Neural progenitor cell (in vitro differentiated cells): ENCODE results near the gene GABRB2. TPM values are rescaled to one million over a fixed set of nuclear protein-coding genes. Genes with fewer than 3 reads are reported as not detected.
"Not testable (repeated sequence)": the region's sequence is repeated elsewhere in the genome, so short reads cannot be mapped to it uniquely, and the experiment has no call there.

ENCODE experiments used
- DNase-seq: peaks from one replicate; pipeline ENCODE4 v3.0.0-alpha.2; 2016; ENCODE audit warnings: low spot score
- H2AFZ ChIP-seq: fragments of 200-600 bp; sonication (generic); replicated peaks from 2 replicates; pipeline ENCODE4 v1.6.1; 2016; ENCODE audit warnings: antibody characterized with exemption
- H3F3A ChIP-seq: fragments of 200-600 bp; sonication (generic); 2 replicates; pipeline ENCODE4 v1.6.1; 2016; ENCODE audit warnings: antibody characterized with exemption, low read depth
- H3K27ac ChIP-seq: fragments of 200-600 bp; sonication (generic); 2 replicates; pipeline ENCODE4 v1.5.1; 2016; ENCODE audit warnings: mild to moderate bottlenecking
- H3K27me3 ChIP-seq: fragments of 200-600 bp; sonication (generic); 2 replicates; pipeline ENCODE4 v1.6.1; 2016; ENCODE audit warnings: mild to moderate bottlenecking, moderate library complexity
- H3K36me3 ChIP-seq: fragments of 200-600 bp; sonication (generic); 2 replicates; pipeline ENCODE4 v1.5.1; 2016
- H3K4me1 ChIP-seq: fragments of 200-600 bp; sonication (generic); 2 replicates; pipeline ENCODE4 v1.6.1; 2016; ENCODE audit warnings: mixed run types
- H3K4me2 ChIP-seq: fragments of 200-600 bp; sonication (generic); 2 replicates; pipeline ENCODE4 v1.6.1; 2016
- H3K4me3 ChIP-seq: fragments of 200-600 bp; sonication (generic); 2 replicates; pipeline ENCODE4 v1.5.1; 2016
- H3K79me2 ChIP-seq: fragments of 200-600 bp; sonication (generic); 2 replicates; pipeline ENCODE4 v1.6.1; 2016; ENCODE audit warnings: low read depth
- H3K9ac ChIP-seq: fragments of 200-600 bp; sonication (generic); 2 replicates; pipeline ENCODE4 v1.6.1; 2016
- H3K9me3 ChIP-seq: fragments of 200-600 bp; sonication (generic); 2 replicates; pipeline ENCODE4 v1.5.1; 2016; ENCODE audit warnings: low read depth
- H4K20me1 ChIP-seq: fragments of 200-600 bp; sonication (generic); 2 replicates; pipeline ENCODE4 v1.6.1; 2016; ENCODE audit warnings: low read depth
- H3K27ac Mint-ChIP-seq: 3 replicates; pipeline ENCODE4 v1.8.0; 2021; ENCODE audit warnings: mixed read lengths
- H3K27me3 Mint-ChIP-seq: 2 replicates; pipeline ENCODE4 v1.8.0; 2022; ENCODE audit warnings: low read depth, mild to moderate bottlenecking, inconsistent platforms, moderate library complexity, mixed read lengths; ENCODE audit not compliant: insufficient read depth
- H3K36me3 Mint-ChIP-seq: 3 replicates; pipeline ENCODE4 v1.8.0; 2021; ENCODE audit warnings: mixed read lengths
- H3K4me1 Mint-ChIP-seq: 3 replicates; pipeline ENCODE4 v1.8.0; 2021; ENCODE audit warnings: mixed read lengths
- H3K4me3 Mint-ChIP-seq: 3 replicates; pipeline ENCODE4 v1.8.0; 2021; ENCODE audit warnings: mild to moderate bottlenecking, moderate library complexity, mixed read lengths
- H3K9me3 Mint-ChIP-seq: 3 replicates; pipeline ENCODE4 v1.8.0; 2020; ENCODE audit warnings: mixed read lengths
- EZH2 ChIP-seq: fragments of 200-600 bp; sonication (generic); IDR thresholded peaks from 2 replicates; pipeline ENCODE4 v1.6.1; 2017; ENCODE audit warnings: antibody characterized with exemption, mild to moderate bottlenecking, moderate library complexity
- EZH2phosphoT487 ChIP-seq: fragments of 200-600 bp; sonication (generic); IDR thresholded peaks from 2 replicates; pipeline ENCODE4 v1.6.1; 2017; ENCODE audit warnings: antibody characterized with exemption
- total RNA-seq: library from RNA; depleted of rRNA; stranded (reverse); fragments of >200 nt; gene quantifications from 2 replicates; pipeline ENCODE4 v1.2.3, GENCODE V29; 2015; ENCODE audit warnings: low replicate concordance
- TF ChIP-seq, protein P1 (sequence below): fragments of 200-600 bp; sonication (generic); IDR thresholded peaks from 2 replicates; pipeline ENCODE4 v1.5.1; 2017; ENCODE audit warnings: antibody characterized with exemption, mild to moderate bottlenecking

The GABRB2 gene
- total RNA-seq, 1 donor from 2014 or later, result 0.58 TPM

DNA sequence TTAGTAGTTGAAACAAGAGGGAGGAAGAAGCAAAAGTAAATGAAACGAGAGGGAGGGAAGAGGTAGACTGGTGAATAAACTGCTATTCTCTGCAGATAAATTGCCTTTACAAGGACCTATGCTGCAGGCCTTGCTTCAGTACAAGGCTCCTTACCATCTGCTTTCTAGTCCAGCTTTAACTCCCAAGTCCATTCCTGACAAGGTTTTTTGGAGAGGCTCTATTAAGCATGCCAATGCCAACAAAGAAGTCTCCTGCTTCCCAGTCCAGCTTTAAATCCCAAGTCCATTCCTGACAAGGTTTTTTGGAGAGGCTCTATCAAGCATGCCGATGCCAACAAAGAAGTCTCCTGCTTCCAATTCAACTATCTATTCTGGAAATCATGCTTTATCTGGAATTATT is 244.9 kb downstream of the GABRB2 start:
- no peak overlapping the region for H3K27ac ChIP-seq

DNA sequence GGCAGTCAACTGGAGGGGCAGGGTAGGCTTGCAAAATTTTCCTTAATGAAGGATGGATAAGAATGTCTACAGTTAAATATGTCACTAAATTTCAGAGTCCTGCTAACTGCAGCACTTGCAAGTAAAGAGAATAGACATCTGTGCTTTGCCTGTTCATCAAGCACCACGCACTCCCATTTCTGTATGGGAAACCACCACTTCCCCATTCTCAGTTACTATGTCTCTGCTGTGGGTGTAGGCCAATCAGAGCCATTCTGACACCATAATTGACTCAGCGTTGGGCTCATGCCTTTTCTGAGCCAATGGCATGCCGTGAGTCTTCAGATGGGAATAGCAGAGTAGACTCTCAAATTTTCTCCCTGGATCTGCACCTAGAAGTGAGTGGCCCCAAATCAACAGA is 247.5 kb downstream of the GABRB2 start:
- H3K27ac ChIP-seq, result no peak overlapping the region
- H3K36me3 ChIP-seq, result no peaks in the 10 kb centered on the region
- H3F3A ChIP-seq, result no peaks in the 10 kb centered on the region
- H3K27me3 Mint-ChIP-seq, result peaks cover 2% of the 10 kb centered on the region
- TF ChIP-seq EZH2phosphoT487 (no peak), EZH2 (no peak)
- TF ChIP-seq, protein P1, sequence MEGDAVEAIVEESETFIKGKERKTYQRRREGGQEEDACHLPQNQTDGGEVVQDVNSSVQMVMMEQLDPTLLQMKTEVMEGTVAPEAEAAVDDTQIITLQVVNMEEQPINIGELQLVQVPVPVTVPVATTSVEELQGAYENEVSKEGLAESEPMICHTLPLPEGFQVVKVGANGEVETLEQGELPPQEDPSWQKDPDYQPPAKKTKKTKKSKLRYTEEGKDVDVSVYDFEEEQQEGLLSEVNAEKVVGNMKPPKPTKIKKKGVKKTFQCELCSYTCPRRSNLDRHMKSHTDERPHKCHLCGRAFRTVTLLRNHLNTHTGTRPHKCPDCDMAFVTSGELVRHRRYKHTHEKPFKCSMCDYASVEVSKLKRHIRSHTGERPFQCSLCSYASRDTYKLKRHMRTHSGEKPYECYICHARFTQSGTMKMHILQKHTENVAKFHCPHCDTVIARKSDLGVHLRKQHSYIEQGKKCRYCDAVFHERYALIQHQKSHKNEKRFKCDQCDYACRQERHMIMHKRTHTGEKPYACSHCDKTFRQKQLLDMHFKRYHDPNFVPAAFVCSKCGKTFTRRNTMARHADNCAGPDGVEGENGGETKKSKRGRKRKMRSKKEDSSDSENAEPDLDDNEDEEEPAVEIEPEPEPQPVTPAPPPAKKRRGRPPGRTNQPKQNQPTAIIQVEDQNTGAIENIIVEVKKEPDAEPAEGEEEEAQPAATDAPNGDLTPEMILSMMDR, result no peak
- no peak overlapping the region for H2AFZ ChIP-seq
- H3K4me1 Mint-ChIP-seq, result no peaks in the 10 kb centered on the region
- H3K27ac Mint-ChIP-seq, result no peak overlapping the region
- H3K79me2 ChIP-seq, result no peaks in the 10 kb centered on the region
- H3K4me1 ChIP-seq, result no peaks in the 10 kb centered on the region
- no peak for DNase-seq
- H3K9ac ChIP-seq, result no peak overlapping the region
- H3K9me3 Mint-ChIP-seq, result no peaks in the 10 kb centered on the region
- no peaks in the 10 kb centered on the region for H4K20me1 ChIP-seq
- no peaks in the 10 kb centered on the region for H3K9me3 ChIP-seq
- H3K4me3 Mint-ChIP-seq, result no peak overlapping the region
- no peaks in the 10 kb centered on the region for H3K27me3 ChIP-seq
- no peak overlapping the region for H3K4me3 ChIP-seq
- H3K36me3 Mint-ChIP-seq, result no peaks in the 10 kb centered on the region
- H3K4me2 ChIP-seq, result no peak overlapping the region

More for the DNA sequence above, 244.9 kb downstream of the GABRB2 start:
- H3K27me3 Mint-ChIP-seq, result peaks cover 2% of the 10 kb centered on the region
- Histone ChIP-seq H3K4me1 (no peaks in the 10 kb centered on the region), H2AFZ (no peak overlapping the region), H4K20me1 (no peaks in the 10 kb centered on the region), H3K4me3 (no peak overlapping the region), H3K4me2 (no peak overlapping the region), H3K79me2 (no peaks in the 10 kb centered on the region), H3K9ac (no peak overlapping the region), H3F3A (no peaks in the 10 kb centered on the region), H3K9me3 (no peaks in the 10 kb centered on the region), H3K27me3 (no peaks in the 10 kb centered on the region), H3K36me3 (no peaks in the 10 kb centered on the region)
- no peaks in the 10 kb centered on the region for H3K36me3 Mint-ChIP-seq
- TF ChIP-seq, protein P1, result no peak
- TF ChIP-seq EZH2, result no peak
- no peak for TF ChIP-seq EZH2phosphoT487
- H3K4me3 Mint-ChIP-seq, result no peak overlapping the region
- peaks cover 3% of the 10 kb centered on the region for H3K4me1 Mint-ChIP-seq
- DNase-seq, result no peak
- no peak overlapping the region for H3K27ac Mint-ChIP-seq
- H3K9me3 Mint-ChIP-seq, result no peaks in the 10 kb centered on the region

DNA sequence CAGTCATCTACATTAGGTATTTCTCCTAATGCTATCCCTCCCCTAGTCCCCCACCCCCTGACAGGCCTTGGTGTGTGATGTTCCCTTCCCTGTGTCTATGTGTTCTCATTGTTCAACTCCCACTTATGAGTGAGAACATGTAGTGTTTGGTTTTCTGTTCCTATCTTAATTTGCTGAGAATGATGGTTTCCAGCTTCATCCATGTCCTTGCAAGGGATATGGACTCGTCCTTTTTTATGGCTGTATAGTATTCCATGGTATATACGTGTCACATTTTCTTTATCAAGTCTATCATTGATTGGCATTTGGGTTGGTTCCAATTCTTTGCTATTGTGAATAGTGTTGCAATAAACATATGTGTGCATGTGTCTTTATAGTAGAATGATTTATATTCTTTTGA is 249.1 kb downstream of the GABRB2 start:
- H3K4me3 ChIP-seq, H3K27ac ChIP-seq, H3K4me1 Mint-ChIP-seq, H3K4me1 ChIP-seq, H3K36me3 ChIP-seq, H3K9me3 Mint-ChIP-seq, H3F3A ChIP-seq, H3K27me3 ChIP-seq, H3K9me3 ChIP-seq, H3K27ac Mint-ChIP-seq, H3K4me3 Mint-ChIP-seq, H3K4me2 ChIP-seq, H4K20me1 ChIP-seq, H3K36me3 Mint-ChIP-seq, DNase-seq, H3K9ac ChIP-seq, H3K27me3 Mint-ChIP-seq, H3K79me2 ChIP-seq, H2AFZ ChIP-seq: not testable (repeated sequence)

DNA sequence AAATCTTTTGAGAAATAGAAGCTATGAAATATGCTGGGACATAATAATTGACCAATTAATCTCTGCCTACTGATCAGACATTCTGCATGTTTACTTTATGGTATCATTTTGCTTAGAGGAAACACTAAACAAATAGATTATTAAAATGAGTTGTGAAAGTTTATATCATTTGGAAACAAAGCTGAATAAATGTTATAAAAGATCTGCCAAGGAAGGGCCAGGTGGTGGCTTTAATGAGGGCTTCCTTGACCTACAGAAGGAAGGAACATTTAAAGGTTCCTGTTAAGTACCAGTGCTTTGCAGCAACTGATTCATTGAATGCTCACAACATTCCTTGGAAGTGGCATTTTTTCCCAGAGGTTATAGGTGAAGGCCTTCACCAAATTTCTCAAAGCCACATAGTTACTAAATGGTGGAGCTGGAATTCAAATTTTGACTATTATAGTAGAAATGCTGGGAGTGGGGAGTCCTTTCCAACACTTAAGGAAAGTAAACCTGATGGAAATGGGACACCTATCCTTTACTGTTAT is 250.7 kb downstream of the GABRB2 start:
- no peaks in the 10 kb centered on the region for H3K9me3 ChIP-seq
- no peak overlapping the region for H3K4me3 ChIP-seq
- no peak for DNase-seq
- TF ChIP-seq EZH2phosphoT487, result no peak
- TF ChIP-seq, protein P1, result no peak
- no peak for TF ChIP-seq EZH2
- no peaks in the 10 kb centered on the region for H3F3A ChIP-seq
- no peak overlapping the region for H2AFZ ChIP-seq
- Mint-ChIP-seq H3K27me3 (peaks cover 2% of the 10 kb centered on the region), H3K9me3 (no peaks in the 10 kb centered on the region), H3K27ac (no peak overlapping the region), H3K4me3 (no peak overlapping the region), H3K36me3 (no peaks in the 10 kb centered on the region), H3K4me1 (no peaks in the 10 kb centered on the region)
- H3K9ac ChIP-seq, result no peak overlapping the region
- H3K27ac ChIP-seq, result no peak overlapping the region
- H3K4me2 ChIP-seq, result no peak overlapping the region
- H3K79me2 ChIP-seq, result no peaks in the 10 kb centered on the region
- H3K36me3 ChIP-seq, result no peaks in the 10 kb centered on the region
- no peaks in the 10 kb centered on the region for H3K27me3 ChIP-seq
- H3K4me1 ChIP-seq, result no peaks in the 10 kb centered on the region
- H4K20me1 ChIP-seq, result no peaks in the 10 kb centered on the region
